Measurements from ENCODE around the gene OLFM1. TPM values are rescaled to one million over a fixed set of nuclear protein-coding genes. Genes with fewer than 3 reads are reported as not detected.

OLFM1 gene
- total and polyA plus RNA-seq, 2 of the 4 experiments (the other 2 are of a cell fraction), result 0.36 to 0.38 TPM

GRCh38 chr9:135157856-135158563, 70.5 kb downstream of the OLFM1 start:
- dilution Hi-C loops (cut with HindIII; ENCODE audit: low sequenced_read_pairs, unreplicated experiment), result no loop called here
- intact Hi-C loops (cut with micrococcal nuclease), result no loop called here
- ChIA-PET CTCF (no interaction called here), POLR2A (ENCODE audit: unreplicated experiment) (no interaction called here)
- no peak overlapping the region for H3K56ac ChIP-seq (ENCODE audit: extremely low read depth, insufficient read depth, low read length)
- no peaks in the 10 kb centered on the region for H3K79me1 ChIP-seq (ENCODE audit: low read depth in 1 of 2, low read length in 2 of 2)
- no peaks in the 10 kb centered on the region for H4K20me1 ChIP-seq (ENCODE audit: insufficient read depth, low read length)
- no peaks in the 10 kb centered on the region for H3K4me1 ChIP-seq (ENCODE audit: control insufficient read depth, insufficient read depth, low read length)
- H2BK120ac ChIP-seq (ENCODE audit: low read depth, low read length), result no peak overlapping the region
- DNase-seq, result no peak
- TF ChIP-seq MAZ (IDR thresholded peaks at IDR 0.05; ENCODE audit: borderline replicate concordance, low read depth, low read length) (no peak), SMC3 (IDR thresholded peaks at IDR 0.05; ENCODE audit: low read depth, low read length) (no peak), CHD1 (IDR thresholded peaks at IDR 0.05; ENCODE audit: low read depth, low read length) (no peak), MAFK (IDR thresholded peaks at IDR 0.05; ENCODE audit: low read depth, low read length) (no peak), BHLHE40 (IDR thresholded peaks at IDR 0.05; ENCODE audit: low read depth, low read length) (no peak), RAD21 (IDR thresholded peaks at IDR 0.05; ENCODE audit: low read length) (no peak), RCOR1 (IDR thresholded peaks at IDR 0.05; ENCODE audit: insufficient replicate concordance, low read length) (no peak), CEBPB (IDR thresholded peaks at IDR 0.05; ENCODE audit: low read depth, low read length) (no peak), RFX5 (IDR thresholded peaks at IDR 0.05; ENCODE audit: low read depth, low read length) (no peak), MXI1 (IDR thresholded peaks at IDR 0.05; ENCODE audit: borderline replicate concordance, low read depth, low read length) (no peak), CTCF (conservative IDR thresholded peaks at IDR 0.05; ENCODE audit: low read depth, low read length) (no peak), NFE2L2 (IDR thresholded peaks at IDR 0.05; ENCODE audit: low read depth, low read length) (no peak), USF2 (IDR thresholded peaks at IDR 0.05; ENCODE audit: low read depth, low read length) (no peak), FOS (IDR thresholded peaks at IDR 0.05; ENCODE audit: low read depth, low read length) (no peak), ELK1 (IDR thresholded peaks at IDR 0.05; ENCODE audit: borderline replicate concordance, low read depth, low read length) (no peak), POLR2A (IDR thresholded peaks at IDR 0.05; ENCODE audit: low read depth, low read length) (no peak)
- H3K18ac ChIP-seq (ENCODE audit: low read depth, low read length), result no peak overlapping the region
- no TSS peak for BruUV-seq (replicated peaks)
- no peak overlapping the region for H2AFZ ChIP-seq (replicated peaks; ENCODE audit: low read length, poor library complexity)
- no peak for ATAC-seq (ENCODE audit: low read depth)
- H3K9me1 ChIP-seq (ENCODE audit: insufficient read depth, low read length), result no peaks in the 10 kb centered on the region
- H2AK5ac ChIP-seq (ENCODE audit: low read depth, low read length), result no peak overlapping the region
- in situ Hi-C loops (cut with MboI; ENCODE audit: low sequenced_read_pairs), result no loop called here
- no peak overlapping the region for H3K27ac ChIP-seq (ENCODE audit: insufficient read depth, low read length)
- H2AK9ac ChIP-seq (replicated peaks; ENCODE audit: low read depth, low read length, poor library complexity), result no peak overlapping the region
- H3K14ac ChIP-seq (replicated peaks; ENCODE audit: low read depth, low read length), result no peak overlapping the region
- H3K4me3 ChIP-seq (ENCODE audit: insufficient read depth, low read depth, low read length), result no peak overlapping the region
- H3K36me3 ChIP-seq (ENCODE audit: control insufficient read depth, insufficient read depth, low read length), result no peaks in the 10 kb centered on the region
- no peak overlapping the region for H4K5ac ChIP-seq (ENCODE audit: low read depth, low read length)
- no peak overlapping the region for H3K23ac ChIP-seq (ENCODE audit: low read depth, low read length)
- H2BK5ac ChIP-seq (ENCODE audit: low read depth, low read length, poor library complexity, severe bottlenecking), result no peak overlapping the region
- H3K9me3 ChIP-seq (ENCODE audit: control insufficient read depth, insufficient read depth, low read length), result peaks cover 26% of the 10 kb centered on the region
- H3K27me3 ChIP-seq (ENCODE audit: control insufficient read depth, insufficient read depth, low read length), result no peaks in the 10 kb centered on the region
- WGBS, 2 experiments (ENCODE audit: extremely low coverage in 2 of 2, insufficient read length in 1 of 2), result 46% methylated on average over 7 of the region's 9 CpGs; no CpG with 5 or more reads in 1 of the 2 experiments
- no peak overlapping the region for H4K8ac ChIP-seq (ENCODE audit: low read depth in 2 of 2, low read length in 2 of 2)
- no peak overlapping the region for H2BK15ac ChIP-seq (ENCODE audit: low read depth, low read length)
- H3K4ac ChIP-seq (ENCODE audit: low read depth, low read length), result no peak overlapping the region
- no peak overlapping the region for H2BK20ac ChIP-seq (ENCODE audit: low read depth, low read length)
- no peak overlapping the region for H3K9ac ChIP-seq (ENCODE audit: low read depth, low read length)
- H3K4me2 ChIP-seq (ENCODE audit: low read depth, low read length), result no peak overlapping the region
- no peak overlapping the region for H4K91ac ChIP-seq (ENCODE audit: insufficient read depth, low read depth, low read length)

Measured in IMR-90 (cell line).